ENCODE measurements around the gene MAGEB17. TPM values are rescaled to one million over a fixed set of nuclear protein-coding genes. Genes with fewer than 3 reads are reported as not detected.

MAGEB17 gene
- total and polyA plus RNA-seq, 9 of the 15 experiments (the other 6 are each of a cell fraction or from before 2014, with no cell fraction given), result 0.07 to 0.45 (median 0.14) TPM; not detected in 1

GRCh38 chrX:16210061-16210460 lies 42.8 kb downstream of the MAGEB17 start:
- intact Hi-C loops (cut with micrococcal nuclease) (no loop called here), in situ Hi-C loops (cut with MboI) (no loop called here)
- ChIA-PET CTCF (ENCODE audit: low intra/inter-chr PET ratio) (no interaction called here), POLR2A (interaction anchor here (0.7 kb wide), 1 partner anchor 320 kb away, joined by 3 read pairs; no protein-coding TSS in a partner anchor)
- Histone ChIP-seq H2AFZ (ENCODE audit: low read depth, low read length) (no peak overlapping the region), H3K4me3 (no peak overlapping the region), H3K4me2 (ENCODE audit: insufficient read depth, low read length) (no peak overlapping the region), H3K36me3 (ENCODE audit: control insufficient read depth, insufficient read depth, low read length) (no peaks in the 10 kb centered on the region), H3K9me3 (replicated peaks; ENCODE audit: control insufficient read depth, insufficient read depth, low read depth, low read length) (no peaks in the 10 kb centered on the region), H3K27ac (ENCODE audit: extremely low read depth, low read depth, low read length) (no peak overlapping the region), H4K20me1 (replicated peaks; ENCODE audit: control insufficient read depth, insufficient read depth, low read length) (no peaks in the 10 kb centered on the region), H3K27me3 (ENCODE audit: control insufficient read depth in 2 of 2, insufficient read depth in 2 of 2, low read length in 2 of 2) (no peaks in the 10 kb centered on the region), H3K9ac (ENCODE audit: insufficient read depth in 1 of 2, low read depth in 2 of 2, low read length in 2 of 2) (no peak overlapping the region), H3K9me1 (ENCODE audit: control insufficient read depth, insufficient read depth, low read length) (no peaks in the 10 kb centered on the region), H3K79me2 (ENCODE audit: control insufficient read depth, insufficient read depth, low read length) (no peaks in the 10 kb centered on the region), H3K4me1 (replicated peaks in 1 of 2; ENCODE audit: control insufficient read depth in 2 of 2, insufficient read depth in 2 of 2, low read length in 2 of 2) (no peaks in the 10 kb centered on the region)
- TF ChIP-seq XRCC3 (IDR thresholded peaks at IDR 0.05) (no peak), MCM7 (IDR thresholded peaks at IDR 0.05) (no peak), MYC (IDR thresholded peaks at IDR 0.05; ENCODE audit: low read depth, low read length) (no peak), MYC (CRISPR knock-in tag; IDR thresholded peaks at IDR 0.05; ENCODE audit: borderline replicate concordance, low read depth) (no peak), NFIC (IDR thresholded peaks at IDR 0.05) (no peak), ZNF518B (CRISPR knock-in tag; IDR thresholded peaks at IDR 0.05) (no peak), THRAP3 (IDR thresholded peaks at IDR 0.05; ENCODE audit: borderline replicate concordance) (no peak), PRPF4 (IDR thresholded peaks at IDR 0.05; ENCODE audit: insufficient read depth, low read depth, low read length, poor library complexity, severe bottlenecking) (no peak), PPARD (CRISPR knock-in tag; IDR thresholded peaks at IDR 0.05) (no peak), PCBP1 (IDR thresholded peaks at IDR 0.05; ENCODE audit: low read depth, low read length, poor library complexity, severe bottlenecking) (no peak), PRMT5 (CRISPR knock-in tag; IDR thresholded peaks at IDR 0.05) (no peak), SETDB1 (IDR thresholded peaks at IDR 0.05; ENCODE audit: low read length) (no peak), TCFL5 (CRISPR knock-in tag; conservative IDR thresholded peaks at IDR 0.05) (no peak), ARID1B (IDR thresholded peaks at IDR 0.05) (no peak), RBM25 (IDR thresholded peaks at IDR 0.05; ENCODE audit: low read depth, low read length, severe bottlenecking) (no peak), HDAC1 (IDR thresholded peaks at IDR 0.05) (no peak), NFRKB (IDR thresholded peaks at IDR 0.05; ENCODE audit: low read depth) (no peak), DEAF1 (CRISPR knock-in tag; IDR thresholded peaks at IDR 0.05) (no peak), TAF7 (tag; IDR thresholded peaks at IDR 0.05) (no peak)
- TF ChIP-seq, protein P1, sequence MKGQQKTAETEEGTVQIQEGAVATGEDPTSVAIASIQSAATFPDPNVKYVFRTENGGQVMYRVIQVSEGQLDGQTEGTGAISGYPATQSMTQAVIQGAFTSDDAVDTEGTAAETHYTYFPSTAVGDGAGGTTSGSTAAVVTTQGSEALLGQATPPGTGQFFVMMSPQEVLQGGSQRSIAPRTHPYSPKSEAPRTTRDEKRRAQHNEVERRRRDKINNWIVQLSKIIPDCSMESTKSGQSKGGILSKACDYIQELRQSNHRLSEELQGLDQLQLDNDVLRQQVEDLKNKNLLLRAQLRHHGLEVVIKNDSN (CRISPR knock-in tag; IDR thresholded peaks at IDR 0.05), result no peak
- 3% methylated on average over 3 of the region's 3 CpGs for WGBS (ENCODE audit: insufficient coverage, low coverage, missing lambda C conversion rate)
- no peak for ATAC-seq
- DNase-seq (ENCODE audit: extremely low read depth in 1 of 4, low spot score in 3 of 4), result no peak
- no TSS peak for BruUV-seq (replicated peaks)
- no peak for FAIRE-seq

All from K562 (cell line).